Activated CD8-positive, alpha-beta memory T cell treated with anti-CD3 and anti-CD28 coated beads, Interleukin-2, amount 50 U/mL, for 4 hours (primary cell): ENCODE results near the gene FLT3.
"Not testable (repeated sequence)": the region's sequence is repeated elsewhere in the genome, so short reads cannot be mapped to it uniquely, and the experiment has no call there.

Experiments used
- DNase-seq: peaks from one replicate; pipeline ENCODE4 v3.0.0-alpha.2; 2020

The FLT3 gene

GRCh38 chr13:28100150-28101121, at the start of gene FLT3:
Gene FLT3, minus strand, starts transcription at chr13:28100576. Its CDS starts 66 bp downstream, at chr13:28100510.
- DNase-seq = peak; percentile 22

DNA sequence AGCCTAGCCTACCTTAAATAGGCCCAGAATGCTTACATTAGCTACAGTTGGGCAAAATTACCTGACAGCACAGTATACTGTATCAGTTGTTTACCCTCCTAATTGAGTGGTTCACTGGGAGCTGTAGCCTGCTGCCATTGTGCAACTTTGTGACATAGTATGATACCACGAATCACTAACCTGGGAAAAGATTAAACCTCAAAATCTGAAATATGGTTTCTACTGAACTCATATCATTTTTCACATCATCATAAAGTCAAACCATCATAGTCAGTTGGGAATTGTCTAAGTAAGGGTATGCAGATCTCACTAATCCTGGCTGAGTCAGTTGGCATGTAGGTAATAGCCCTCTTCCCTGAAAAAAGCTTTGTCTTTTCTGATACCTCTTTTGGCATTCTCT, 47.1 kb upstream of the FLT3 start:
- DNase-seq = no peak

GRCh38 chr13:28145049-28145448, 44.7 kb upstream of the FLT3 start:
- DNase-seq = no peak

- not testable (repeated sequence) for DNase-seq
These were observed 41.2 kb upstream of the FLT3 start for GRCh38 chr13:28141542-28141941.

DNA sequence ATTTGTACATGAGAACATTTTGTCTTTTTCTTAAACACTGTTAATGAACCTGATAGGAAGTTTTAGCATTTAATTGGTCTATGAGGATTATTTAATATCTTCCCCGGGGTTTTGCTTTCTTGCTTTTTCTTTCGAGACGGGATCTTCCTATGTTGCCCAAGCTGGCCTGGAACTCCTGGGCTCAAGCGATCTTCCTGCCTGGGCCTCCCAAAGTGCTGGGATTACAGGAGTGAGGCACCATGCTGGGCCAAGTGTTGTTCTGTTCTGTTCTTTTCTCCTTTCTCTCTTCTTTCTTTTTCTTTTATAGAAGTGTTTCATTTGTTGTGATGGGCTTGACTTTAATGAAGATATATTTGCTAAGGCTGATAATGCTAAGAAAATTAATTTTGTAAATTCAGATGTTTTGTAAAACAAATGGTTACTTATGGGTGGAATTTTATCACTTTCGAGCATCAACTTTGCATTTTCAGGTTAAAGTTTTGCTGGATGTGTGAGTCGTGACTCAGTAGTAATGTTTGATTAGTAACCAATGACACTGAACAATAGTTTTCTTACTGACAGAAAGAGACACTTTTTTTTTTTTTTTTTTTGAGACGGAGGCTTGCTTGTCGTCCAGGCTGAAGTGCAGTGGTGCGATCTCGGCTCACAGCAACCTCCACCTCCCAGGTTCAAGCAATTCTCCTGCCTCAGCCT, 40.2 kb upstream of the FLT3 start:
- no peak for DNase-seq

DNA sequence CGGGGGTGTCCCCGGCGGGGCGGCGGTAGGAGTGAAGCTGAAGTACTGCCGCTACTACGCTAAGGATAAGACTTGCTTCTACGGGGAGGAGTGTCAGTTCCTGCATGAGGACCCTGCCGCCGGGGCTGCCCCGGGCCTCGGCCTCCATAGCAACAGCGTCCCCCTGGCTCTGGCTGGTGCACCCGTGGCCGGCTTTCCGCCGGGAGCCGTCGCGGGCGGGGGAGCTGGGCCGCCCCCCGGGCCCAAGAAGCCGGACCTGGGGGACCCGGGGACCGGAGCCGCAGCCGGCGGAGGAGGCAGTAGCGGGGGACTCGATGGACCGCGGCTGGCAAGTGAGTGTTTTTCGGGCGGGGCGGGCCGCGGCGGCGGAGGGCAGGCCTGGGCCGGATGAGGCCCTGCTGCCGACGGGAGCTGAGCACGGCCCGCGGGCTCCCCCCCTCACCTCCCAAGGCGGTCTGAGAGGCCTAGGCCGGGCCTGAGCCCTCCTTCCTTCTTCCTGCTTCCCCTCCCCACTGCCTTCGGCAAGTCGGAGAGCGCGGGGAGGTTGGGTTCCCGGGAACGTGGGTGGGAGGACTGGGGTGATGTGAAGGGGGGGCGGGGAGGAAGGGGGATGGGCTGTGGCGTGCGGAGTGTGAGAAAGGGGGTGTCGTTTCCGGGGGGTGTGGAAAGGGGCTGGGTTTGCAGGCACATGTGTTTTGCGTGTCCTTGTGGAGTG, 38.5 kb upstream of the FLT3 start:
- DNase-seq = peak; percentile 88

GRCh38 chr13:28138012-28138755, 37.8 kb upstream of the FLT3 start, which contains the start of gene PAN3:
Gene PAN3, plus strand, starts transcription at chr13:28138545. Its CDS starts 113 bp downstream, at chr13:28138658.
- peak; percentile 90 for DNase-seq

DNA sequence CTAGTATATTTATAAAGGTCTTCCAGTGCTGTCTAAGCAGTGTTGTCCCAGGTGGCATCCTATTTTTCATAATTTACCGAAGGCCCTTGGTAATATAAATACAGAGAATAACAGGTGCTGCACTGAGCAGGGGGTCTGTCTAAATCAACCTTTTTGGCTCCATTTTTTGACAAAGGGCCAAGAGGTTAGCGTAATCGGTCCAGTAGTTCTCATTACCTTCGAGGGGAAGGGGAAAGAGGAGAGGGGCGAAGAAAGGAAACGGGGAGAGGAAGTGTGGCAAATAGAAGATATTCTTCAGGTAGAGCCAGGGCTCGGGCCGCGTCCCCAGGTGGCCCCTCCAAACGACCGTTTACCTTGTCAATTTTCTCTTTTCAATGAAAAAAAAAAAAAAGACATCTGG, 37.2 kb upstream of the FLT3 start:
- DNase-seq = no peak

DNA sequence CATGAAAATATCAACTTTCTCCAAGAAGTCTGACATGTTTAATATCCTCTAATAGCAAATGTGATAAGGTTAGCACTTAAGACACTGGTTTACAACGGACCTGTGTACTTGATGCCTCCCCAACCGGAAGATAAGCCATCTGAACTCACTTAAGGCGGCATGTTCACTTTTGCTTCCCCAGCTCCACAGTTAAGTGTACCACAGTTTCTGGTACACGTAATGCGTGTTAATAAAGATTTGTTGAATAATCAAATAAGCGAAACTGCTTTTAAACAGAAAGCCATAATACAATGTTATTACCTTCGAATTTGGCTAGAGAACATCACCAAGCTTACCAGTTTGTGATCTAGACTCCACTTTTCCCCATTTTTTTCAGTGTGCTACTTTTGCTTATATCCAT, 36.5 kb upstream of the FLT3 start:
- no peak for DNase-seq

GRCh38 chr13:28131646-28132045, 31.3 kb upstream of the FLT3 start:
- no peak for DNase-seq

GRCh38 chr13:28129911-28130693, 29.7 kb upstream of the FLT3 start:
- no peak for DNase-seq

DNA sequence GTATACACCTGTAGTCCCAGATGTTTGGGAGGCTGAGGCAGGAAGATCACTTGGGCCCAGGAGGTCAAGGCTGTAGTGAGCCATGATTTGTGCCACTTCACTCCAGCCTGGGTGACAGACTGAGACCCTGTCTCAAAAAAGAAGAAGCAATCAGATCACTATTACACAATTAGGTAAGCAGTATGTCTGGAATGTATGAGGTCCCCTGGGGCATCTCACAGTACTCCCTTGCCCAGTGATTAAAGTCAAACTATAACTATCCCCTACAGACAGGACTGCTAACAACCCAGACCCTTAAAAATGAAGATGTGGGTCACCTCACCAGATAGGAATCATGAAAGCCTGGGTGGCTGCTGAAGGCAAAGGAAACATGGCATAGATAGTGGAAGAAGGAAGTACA, 28.6 kb upstream of the FLT3 start:
- no peak for DNase-seq

DNA sequence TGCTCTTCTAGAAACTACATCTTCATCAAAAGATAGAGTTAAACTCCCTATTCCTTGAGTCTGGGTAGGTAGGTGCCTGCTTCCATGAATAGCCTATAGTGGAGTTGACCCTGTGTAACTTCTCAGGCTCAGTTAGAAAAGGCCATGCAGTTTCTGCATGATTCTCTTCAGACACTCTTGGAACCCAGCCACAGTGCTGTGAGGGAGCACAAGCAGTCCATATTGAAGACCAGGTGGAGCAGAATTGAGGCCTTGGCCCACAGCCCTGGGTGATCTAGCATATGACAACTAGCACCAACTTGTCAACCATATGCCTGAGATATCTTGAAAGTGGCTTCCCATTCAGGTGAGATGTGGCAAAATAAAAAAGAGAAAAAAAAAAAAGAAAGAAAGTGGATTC, 27.7 kb upstream of the FLT3 start:
- no peak for DNase-seq

DNA sequence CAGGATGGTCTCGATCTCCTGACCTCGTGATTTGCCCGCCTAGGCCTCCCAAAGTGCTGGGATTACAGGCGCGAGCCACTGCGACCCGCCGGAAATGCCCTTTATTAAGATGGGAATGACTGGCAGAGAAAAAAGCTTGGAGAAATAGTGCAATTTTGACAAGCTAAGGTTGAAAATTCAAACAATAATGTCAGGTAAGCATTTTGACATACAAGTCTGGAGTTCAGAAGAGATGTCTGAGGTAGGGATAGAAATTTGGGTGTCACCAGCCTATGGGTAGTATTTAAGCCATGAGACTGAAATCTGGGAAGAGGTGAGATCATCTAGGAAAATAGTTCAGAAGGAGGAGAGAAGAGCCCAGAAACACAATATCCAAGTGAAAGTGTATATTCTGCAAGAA, 20.8 kb upstream of the FLT3 start:
- no peak for DNase-seq

GRCh38 chr13:28120317-28120716, 19.9 kb upstream of the FLT3 start:
- DNase-seq = no peak

GRCh38 chr13:28117689-28118377, 17.5 kb upstream of the FLT3 start:
- DNase-seq = no peak

- no peak for DNase-seq
These were observed 16.4 kb upstream of the FLT3 start for GRCh38 chr13:28116736-28117135.

GRCh38 chr13:28110414-28110813, 10.0 kb upstream of the FLT3 start:
- DNase-seq = no peak

DNA sequence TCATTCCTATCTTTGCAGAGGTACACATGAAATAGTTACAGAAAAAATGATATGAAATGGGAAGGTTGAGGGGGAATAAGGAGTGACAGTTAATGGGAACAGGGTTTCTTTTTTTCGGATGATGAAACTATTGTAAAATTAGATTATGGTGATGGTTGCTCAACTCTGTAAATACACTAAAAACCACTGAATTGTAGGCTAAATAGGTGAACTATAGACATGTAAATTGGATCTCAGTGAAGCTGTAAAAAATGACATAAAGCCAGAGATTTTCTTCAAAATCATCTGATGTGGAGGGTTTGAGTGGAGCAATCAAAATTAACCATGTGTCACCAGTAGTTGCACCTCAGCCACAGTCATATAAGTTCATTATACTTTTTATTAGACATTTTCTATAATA, 6.6 kb upstream of the FLT3 start:
- DNase-seq = no peak

DNA sequence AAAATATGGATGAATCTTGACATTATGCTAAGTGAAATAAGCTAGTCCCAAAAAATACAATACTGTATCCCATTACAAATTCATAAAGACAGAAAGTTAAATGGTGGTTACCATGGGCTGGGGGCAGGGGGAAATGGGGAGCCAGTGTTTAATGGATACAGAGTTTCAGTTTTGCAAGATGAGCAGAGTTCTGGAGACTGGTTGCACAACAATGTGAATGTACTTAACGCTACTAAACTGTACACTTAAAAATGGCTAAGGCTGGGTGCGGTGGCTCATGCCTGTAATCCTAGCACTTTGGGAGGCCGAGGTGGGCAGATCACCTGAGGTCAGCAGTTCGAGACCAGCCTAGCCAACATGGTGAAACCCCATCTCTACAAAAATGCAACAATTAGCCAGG, 1.5 kb upstream of the FLT3 start:
- not testable (repeated sequence) for DNase-seq
